Neural cell (in vitro differentiated cells): ENCODE data around the gene DAZAP1.

ENCODE experiments used
- EZH2 ChIP-seq: fragments of 200-600, 300-800 bp; shearing (Covaris generic), sonication (generic); IDR thresholded peaks from 2 replicates; pipeline ENCODE4 v1.6.1; 2014; ENCODE audit warnings: antibody characterized with exemption, low read length, borderline replicate concordance, mild to moderate bottlenecking; ENCODE audit not compliant: insufficient read depth, poor library complexity, severe bottlenecking
- POLR2AphosphoS5 ChIP-seq: IDR thresholded peaks from 2 replicates; pipeline ENCODE4 v1.6.1; 2012
- REST ChIP-seq: IDR thresholded peaks from 2 replicates; pipeline ENCODE4 v1.6.1; 2012; ENCODE audit warnings: borderline replicate concordance
- TAF1 ChIP-seq: IDR thresholded peaks from 2 replicates; pipeline ENCODE4 v1.6.1; 2012; ENCODE audit warnings: low read depth
- TF ChIP-seq, protein P1 (sequence below): fragments of 450-650 bp; IDR thresholded peaks from 2 replicates; pipeline ENCODE4 v1.5.1; 2014; ENCODE audit warnings: antibody characterized with exemption, mild to moderate bottlenecking, moderate library complexity; ENCODE audit not compliant: poor library complexity, severe bottlenecking

- TF ChIP-seq, protein P1, sequence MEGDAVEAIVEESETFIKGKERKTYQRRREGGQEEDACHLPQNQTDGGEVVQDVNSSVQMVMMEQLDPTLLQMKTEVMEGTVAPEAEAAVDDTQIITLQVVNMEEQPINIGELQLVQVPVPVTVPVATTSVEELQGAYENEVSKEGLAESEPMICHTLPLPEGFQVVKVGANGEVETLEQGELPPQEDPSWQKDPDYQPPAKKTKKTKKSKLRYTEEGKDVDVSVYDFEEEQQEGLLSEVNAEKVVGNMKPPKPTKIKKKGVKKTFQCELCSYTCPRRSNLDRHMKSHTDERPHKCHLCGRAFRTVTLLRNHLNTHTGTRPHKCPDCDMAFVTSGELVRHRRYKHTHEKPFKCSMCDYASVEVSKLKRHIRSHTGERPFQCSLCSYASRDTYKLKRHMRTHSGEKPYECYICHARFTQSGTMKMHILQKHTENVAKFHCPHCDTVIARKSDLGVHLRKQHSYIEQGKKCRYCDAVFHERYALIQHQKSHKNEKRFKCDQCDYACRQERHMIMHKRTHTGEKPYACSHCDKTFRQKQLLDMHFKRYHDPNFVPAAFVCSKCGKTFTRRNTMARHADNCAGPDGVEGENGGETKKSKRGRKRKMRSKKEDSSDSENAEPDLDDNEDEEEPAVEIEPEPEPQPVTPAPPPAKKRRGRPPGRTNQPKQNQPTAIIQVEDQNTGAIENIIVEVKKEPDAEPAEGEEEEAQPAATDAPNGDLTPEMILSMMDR, result no peak
- no peak for TF ChIP-seq POLR2AphosphoS5
- TF ChIP-seq REST, result no peak
- no peak for TF ChIP-seq EZH2
- no peak for TF ChIP-seq TAF1
Observed at GRCh38 chr19:1447504-1447903, 40.1 kb downstream of the DAZAP1 start.
